ENCODE measurements around the gene CORO6.

The CORO6 gene

GRCh38 chr17:29576214-29577000 lies 46.3 kb downstream of the CORO6 start:
- no peak for DNase-seq

- no peak for DNase-seq
These were observed 47.0 kb downstream of the CORO6 start for GRCh38 chr17:29575511-29576213.

- DNase-seq: no peak
These were observed 47.8 kb downstream of the CORO6 start for GRCh38 chr17:29574732-29575510.

GRCh38 chr17:29573871-29574731 lies 48.6 kb downstream of the CORO6 start:
- DNase-seq: no peak

- DNase-seq: no peak
These were observed 49.2 kb downstream of the CORO6 start for GRCh38 chr17:29573558-29573869.

GRCh38 chr17:29572691-29573557 lies 49.8 kb downstream of the CORO6 start:
- no peak for DNase-seq

GRCh38 chr17:29571883-29572681 lies 50.6 kb downstream of the CORO6 start:
- DNase-seq: no peak

GRCh38 chr17:29571486-29571882 lies 51.2 kb downstream of the CORO6 start:
- DNase-seq: no peak

GRCh38 chr17:29570521-29570920 lies 52.2 kb downstream of the CORO6 start:
- no peak for DNase-seq

- DNase-seq: no peak
These were observed 53.3 kb downstream of the CORO6 start for GRCh38 chr17:29569245-29569950.

GRCh38 chr17:29568331-29569244 lies 54.1 kb downstream of the CORO6 start, which contains the start of gene TP53I13:
Gene TP53I13 (plus strand): TSS chr17:29568701. CDS start chr17:29568759, 58 bp downstream.
- peak; percentile 63 for DNase-seq

- peak; percentile 49 for DNase-seq
These were observed 55.0 kb downstream of the CORO6 start for GRCh38 chr17:29567554-29568330.

GRCh38 chr17:29567304-29567553 lies 55.5 kb downstream of the CORO6 start:
- DNase-seq: no peak

GRCh38 chr17:29566473-29567303 lies 56.0 kb downstream of the CORO6 start, which contains the start of gene ABHD15:
Gene ABHD15 (minus strand): TSS chr17:29567037. CDS start chr17:29566966, 71 bp downstream.
- peak; percentile 38 for DNase-seq

- peak; percentile 79 for DNase-seq
These were observed 56.9 kb downstream of the CORO6 start for GRCh38 chr17:29565643-29566472.
